Upper lobe of right lung (tissue), 1 donor: Measurements from ENCODE around the gene ARHGEF12. TPM values are rescaled to one million over a fixed set of nuclear protein-coding genes. Genes with fewer than 3 reads are reported as not detected.
A peak's percentile ranks its signal among the peaks of the same experiment; 100 is the strongest.

Experiments used
- ATAC-seq: fragments of 200-7000 bp; cut with Tn5 transposase; one replicate; pipeline ENCODE4 v1.9.1; 2020; ENCODE audit warnings: mild to moderate bottlenecking, moderate library complexity
- DNase-seq: peaks from one replicate; pipeline ENCODE4 v3.0.0-alpha.2; 2020
- H3K27ac ChIP-seq: fragments of 200-600 bp; one replicate; pipeline ENCODE4 v1.8.0; 2022
- H3K27me3 ChIP-seq: fragments of 200-600 bp; one replicate; pipeline ENCODE4 v1.8.0; 2022; ENCODE audit warnings: mild to moderate bottlenecking
- H3K36me3 ChIP-seq: fragments of 200-600 bp; one replicate; pipeline ENCODE4 v1.8.0; 2022
- H3K4me1 ChIP-seq: fragments of 200-600 bp; one replicate; pipeline ENCODE4 v1.8.0; 2022
- H3K4me3 ChIP-seq: fragments of 200-600 bp; one replicate; pipeline ENCODE4 v1.8.0; 2022; ENCODE audit warnings: mild to moderate bottlenecking
- H3K9me3 ChIP-seq: fragments of 200-600 bp; one replicate; pipeline ENCODE4 v1.8.0; 2022
- CTCF ChIP-seq: fragments of 200-600 bp; IDR thresholded peaks from one replicate; pipeline ENCODE4 v1.8.0; 2022; ENCODE audit warnings: antibody characterized with exemption
- intact Hi-C: fragments of 100-400 bp; cut with DNase I; formaldehyde crosslinking; loops from one replicate; pipeline ENCODE4 v1.11.0; 2022
- total RNA-seq: library from RNA; stranded (reverse); fragmentation: NEBNext Ultra II Directional; extraction: Animal tissue kit (Norgen Biotek cat#: 25700); gene quantifications from one replicate; pipeline ENCODE4 v1.2.1, GENCODE V29; 2021
- donor health status: DM: no; HTN: yes; CAD: no; lungs with severe emphysema.

Gene ARHGEF12
- total RNA-seq, 1 donor from 2014 or later: 132 TPM

- intact Hi-C loops: no loop called here
- no peak overlapping the region for H3K27ac ChIP-seq
Observed at GRCh38 chr11:120333801-120334200, 2.4 kb upstream of the ARHGEF12 start.

GRCh38 chr11:120334332-120334731, 1.9 kb upstream of the ARHGEF12 start:
- H3K4me1 ChIP-seq: peaks cover 12% of the 10 kb centered on the region
- intact Hi-C loops: no loop called here
- no peak overlapping the region for H3K4me3 ChIP-seq
- H3K9me3 ChIP-seq: no peaks in the 10 kb centered on the region
- ATAC-seq: no peak
- no peak for DNase-seq
- no peak overlapping the region for H3K27ac ChIP-seq
- H3K36me3 ChIP-seq: peaks cover 5% of the 10 kb centered on the region
- TF ChIP-seq CTCF: no peak
- H3K27me3 ChIP-seq: no peaks in the 10 kb centered on the region

More at GRCh38 chr11:120333801-120334200, 2.4 kb upstream of the ARHGEF12 start:
- TF ChIP-seq CTCF: no peak
- Histone ChIP-seq H3K4me3 (no peak overlapping the region), H3K27me3 (no peaks in the 10 kb centered on the region), H3K9me3 (no peaks in the 10 kb centered on the region), H3K4me1 (peaks cover 12% of the 10 kb centered on the region), H3K36me3 (peaks cover 5% of the 10 kb centered on the region)
- no peak for DNase-seq
- no peak for ATAC-seq

GRCh38 chr11:120334894-120335462, 1.2 kb upstream of the ARHGEF12 start:
- Histone ChIP-seq H3K36me3 (peaks cover 5% of the 10 kb centered on the region), H3K4me3 (peak overlapping the region; percentile 74), H3K9me3 (no peaks in the 10 kb centered on the region), H3K27me3 (no peaks in the 10 kb centered on the region), H3K4me1 (peaks cover 12% of the 10 kb centered on the region), H3K27ac (peak overlapping the region; percentile 90)
- ATAC-seq (peak; percentile 53), DNase-seq (no peak)
- TF ChIP-seq CTCF: peak; percentile 72
- intact Hi-C loops: no loop called here

GRCh38 chr11:120335556-120335907, 681 bp upstream of the ARHGEF12 start:
- no peak for TF ChIP-seq CTCF
- intact Hi-C loops: no loop called here

GRCh38 chr11:120336641-120337354, 585 bp downstream of the ARHGEF12 start:
- H3K36me3 ChIP-seq: no peaks in the 10 kb centered on the region
- H3K4me3 ChIP-seq: peak overlapping the region; percentile 74
- TF ChIP-seq CTCF: no peak
- H3K27me3 ChIP-seq: no peaks in the 10 kb centered on the region
- intact Hi-C loops: no loop called here
- H3K27ac ChIP-seq: peak overlapping the region; percentile 94
- DNase-seq: no peak
- H3K9me3 ChIP-seq: no peaks in the 10 kb centered on the region
- ATAC-seq: peak; percentile 56
- peaks cover 19% of the 10 kb centered on the region for H3K4me1 ChIP-seq

More at GRCh38 chr11:120335556-120335907, 681 bp upstream of the ARHGEF12 start:
- peak overlapping the region; percentile 90 for H3K27ac ChIP-seq
- peak overlapping the region; percentile 74 for H3K4me3 ChIP-seq
- no peaks in the 10 kb centered on the region for H3K27me3 ChIP-seq
- no peaks in the 10 kb centered on the region for H3K9me3 ChIP-seq
- H3K36me3 ChIP-seq: no peaks in the 10 kb centered on the region
- DNase-seq (no peak), ATAC-seq (peak; percentile 5)
- H3K4me1 ChIP-seq: peaks cover 17% of the 10 kb centered on the region
